Immature natural killer cell (primary cell): ENCODE measurements around the gene PDE11A. TPM values are rescaled to one million over a fixed set of nuclear protein-coding genes. Genes with fewer than 3 reads are reported as not detected.

Source experiments
- DNase-seq, 3 donors: peaks; one replicate each; pipeline ENCODE4 v3.0.0; 2022; ENCODE audit warnings: mixed read lengths in 1 of 3
- H3K27ac Mint-ChIP-seq, 6 donors: one replicate each; pipeline ENCODE4 v1.8.0; 2020; ENCODE audit warnings: mixed read lengths in 6 of 6, mild to moderate bottlenecking in 5 of 6, inconsistent platforms in 4 of 6, moderate library complexity in 3 of 6
- H3K27me3 Mint-ChIP-seq, 3 donors: one replicate each; pipeline ENCODE4 v1.8.0; 2020 to 2021; ENCODE audit warnings: low read depth in 3 of 3, mild to moderate bottlenecking in 3 of 3, mixed read lengths in 3 of 3, moderate library complexity in 3 of 3, inconsistent platforms in 1 of 3
- H3K36me3 Mint-ChIP-seq, 3 donors: one replicate each; pipeline ENCODE4 v1.8.0; 2020; ENCODE audit warnings: mixed read lengths in 3 of 3, inconsistent platforms in 2 of 3, mild to moderate bottlenecking in 2 of 3
- H3K4me1 Mint-ChIP-seq, 2 donors: one replicate each; pipeline ENCODE4 v1.8.0; 2020; ENCODE audit warnings: inconsistent platforms in 2 of 2, mild to moderate bottlenecking in 2 of 2, mixed read lengths in 2 of 2, moderate library complexity in 1 of 2
- H3K4me3 Mint-ChIP-seq, 5 donors: one replicate each; pipeline ENCODE4 v1.8.0; 2020; ENCODE audit warnings: mild to moderate bottlenecking in 5 of 5, mixed read lengths in 5 of 5, inconsistent platforms in 3 of 5, moderate library complexity in 3 of 5
- H3K9me3 Mint-ChIP-seq, 6 donors: one replicate each; pipeline ENCODE4 v1.8.0; 2020; ENCODE audit warnings: mild to moderate bottlenecking in 6 of 6, mixed read lengths in 6 of 6, inconsistent platforms in 4 of 6, moderate library complexity in 3 of 6
- polyA plus RNA-seq, 3 donors: library from polyadenylated mRNA; unstranded; fragments of 300-500 nt; fragmentation: Illumina TruSeq; gene quantifications; one replicate each; pipeline ENCODE4 v1.2.3, GENCODE V29; 2021

Gene PDE11A
- polyA plus RNA-seq, 3 donors from 2014 or later = not detected

DNA sequence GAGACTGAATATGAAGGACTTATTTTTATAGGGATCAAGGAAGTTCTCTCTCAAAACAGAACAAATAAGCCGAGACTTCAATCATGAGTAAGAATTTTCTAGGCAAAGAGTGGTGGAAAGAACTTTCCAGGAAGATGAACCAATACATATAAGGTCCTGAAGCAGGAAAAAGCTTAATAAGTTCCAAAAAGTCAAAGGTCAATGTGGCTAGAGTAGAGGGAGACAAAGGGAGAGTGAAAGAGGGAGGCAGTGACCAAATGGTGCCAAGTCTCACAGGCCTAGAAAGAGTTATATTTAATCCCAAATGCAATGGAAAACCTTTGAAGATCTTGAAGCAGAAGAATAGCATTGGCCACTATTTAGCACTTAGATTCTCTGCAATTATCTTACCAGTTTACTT lies 56.0 kb downstream of the PDE11A start:
- Mint-ChIP-seq H3K9me3 (peaks cover 0 to 2% (median 0%) of the 10 kb centered on the region in 6 donors), H3K27me3 (peaks cover 0 to 3% (median 3%) of the 10 kb centered on the region in 3 donors), H3K4me3 (no peak overlapping the region), H3K27ac (no peak overlapping the region), H3K4me1 (no peaks in the 10 kb centered on the region), H3K36me3 (no peaks in the 10 kb centered on the region)
- no peak for DNase-seq

GRCh38 chr2:178012639-178013038 lies 59.9 kb downstream of the PDE11A start:
- Mint-ChIP-seq H3K4me1 (no peaks in the 10 kb centered on the region), H3K4me3 (no peak overlapping the region), H3K9me3 (peaks cover 0 to 2% (median 0%) of the 10 kb centered on the region in 6 donors), H3K27me3 (peaks cover 0 to 3% (median 0%) of the 10 kb centered on the region in 3 donors), H3K36me3 (no peaks in the 10 kb centered on the region), H3K27ac (no peak overlapping the region)
- no peak for DNase-seq

- H3K4me1 Mint-ChIP-seq = no peaks in the 10 kb centered on the region
- H3K4me3 Mint-ChIP-seq = no peak overlapping the region
- H3K9me3 Mint-ChIP-seq = no peaks in the 10 kb centered on the region
- H3K27ac Mint-ChIP-seq = no peak overlapping the region
- H3K36me3 Mint-ChIP-seq = no peaks in the 10 kb centered on the region
- no peak for DNase-seq
- H3K27me3 Mint-ChIP-seq = peaks cover 0 to 2% (median 0%) of the 10 kb centered on the region in 3 donors
Observed at GRCh38 chr2:178009813-178010212, 62.8 kb downstream of the PDE11A start.

DNA sequence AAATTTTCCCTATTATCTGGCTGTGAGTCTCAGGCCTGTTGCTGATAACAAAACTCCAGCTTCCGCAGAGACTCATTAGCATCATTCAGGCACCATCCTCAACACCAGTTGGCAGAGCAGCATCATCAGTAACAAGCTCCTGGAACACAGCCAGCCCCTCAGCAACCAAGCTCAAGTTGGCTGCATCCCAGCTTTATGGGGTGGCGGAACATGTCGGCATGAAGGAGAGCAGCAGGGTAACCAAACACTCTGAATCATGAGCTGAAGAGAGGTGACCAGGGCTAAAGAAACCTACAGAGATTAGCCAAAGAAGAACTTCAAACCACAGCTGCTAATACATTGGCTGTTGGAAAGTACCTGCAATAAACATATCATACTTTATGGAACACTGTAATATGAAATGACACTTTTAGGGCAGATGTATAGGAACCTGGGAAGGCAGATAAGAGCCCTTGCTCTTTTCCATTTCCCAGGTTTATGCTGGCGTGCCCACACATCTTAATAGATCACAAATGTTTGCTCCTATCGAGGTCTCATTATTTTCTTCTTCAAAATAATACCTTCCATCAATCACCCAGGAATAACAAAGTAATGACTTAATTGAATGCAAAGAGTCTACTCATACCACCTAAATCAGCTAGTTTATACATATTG lies 63.8 kb downstream of the PDE11A start:
- Mint-ChIP-seq H3K27ac (no peak overlapping the region), H3K4me1 (no peaks in the 10 kb centered on the region), H3K27me3 (peaks cover 0 to 2% (median 2%) of the 10 kb centered on the region in 3 donors), H3K9me3 (no peaks in the 10 kb centered on the region), H3K36me3 (no peaks in the 10 kb centered on the region), H3K4me3 (no peak overlapping the region)
- no peak for DNase-seq

- Mint-ChIP-seq H3K4me3 (no peak overlapping the region), H3K9me3 (no peaks in the 10 kb centered on the region), H3K36me3 (no peaks in the 10 kb centered on the region), H3K27ac (no peak overlapping the region), H3K4me1 (no peaks in the 10 kb centered on the region), H3K27me3 (peaks cover 0 to 4% (median 2%) of the 10 kb centered on the region in 3 donors)
- no peak for DNase-seq
Observed at GRCh38 chr2:178006710-178007109, 65.9 kb downstream of the PDE11A start.

DNA sequence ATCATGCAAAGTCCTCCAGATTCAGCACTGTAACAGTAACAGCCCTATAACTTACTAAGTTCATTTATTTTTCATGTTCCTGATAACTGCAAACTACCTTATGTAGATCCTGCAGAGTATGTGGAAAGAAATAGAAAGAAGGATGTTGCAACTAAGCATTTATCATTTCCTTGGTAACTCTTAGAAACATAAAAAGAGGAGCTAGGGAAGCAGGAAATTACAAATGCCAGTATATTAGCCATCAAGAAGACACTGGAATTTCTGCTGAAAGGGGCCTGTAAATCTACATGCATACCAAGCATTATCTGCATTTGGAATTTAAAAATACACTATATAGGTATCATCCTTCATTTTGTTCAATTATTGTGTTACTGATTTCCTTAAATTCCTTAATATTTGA lies 66.8 kb downstream of the PDE11A start:
- no peak for DNase-seq

DNA sequence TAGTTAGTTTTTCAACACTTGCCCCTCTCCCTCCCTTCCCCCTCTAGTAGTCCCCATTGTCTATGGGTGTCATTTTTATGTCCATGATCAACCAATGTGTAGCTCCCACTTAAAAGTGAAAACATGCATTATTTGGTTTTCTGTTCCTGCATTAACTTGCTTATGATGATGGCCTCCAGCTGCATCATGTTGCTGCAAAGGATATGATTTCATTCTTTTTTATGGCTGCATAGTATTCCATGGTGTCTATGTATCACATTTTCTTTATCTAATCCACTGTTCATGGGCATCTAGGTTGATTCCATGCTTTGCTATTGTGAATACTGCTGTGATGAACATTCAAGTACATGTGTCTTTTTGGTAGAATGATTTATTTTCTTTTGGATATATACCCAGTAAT lies 70.5 kb downstream of the PDE11A start:
- Mint-ChIP-seq H3K4me3 (no peak overlapping the region), H3K9me3 (no peaks in the 10 kb centered on the region), H3K36me3 (no peaks in the 10 kb centered on the region)

More for the DNA sequence above, 66.8 kb downstream of the PDE11A start:
- H3K36me3 Mint-ChIP-seq = no peaks in the 10 kb centered on the region
- no peaks in the 10 kb centered on the region for H3K9me3 Mint-ChIP-seq
- no peaks in the 10 kb centered on the region for H3K4me1 Mint-ChIP-seq
- H3K27ac Mint-ChIP-seq = no peak overlapping the region
- H3K27me3 Mint-ChIP-seq = peaks cover 0 to 4% (median 2%) of the 10 kb centered on the region in 3 donors
- H3K4me3 Mint-ChIP-seq = no peak overlapping the region

DNA sequence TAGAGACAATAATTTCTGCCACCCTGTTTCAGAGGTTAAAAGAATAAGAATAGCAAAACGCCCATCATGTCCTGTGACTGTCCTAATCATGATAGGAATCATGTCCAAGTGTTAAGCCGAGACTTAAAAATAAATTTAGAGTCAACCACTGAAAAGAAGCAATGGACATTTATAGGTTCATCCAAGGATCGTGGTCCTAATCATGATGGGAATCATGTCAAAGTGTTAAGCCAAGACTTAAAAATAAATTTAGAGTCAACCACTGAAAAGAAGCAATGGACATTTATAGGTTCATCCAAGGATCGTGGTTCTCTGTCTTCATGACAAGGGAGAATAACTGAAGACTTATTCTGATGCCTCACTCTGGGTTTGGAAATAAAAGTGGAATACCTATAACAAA lies 73.6 kb downstream of the PDE11A start:
- Mint-ChIP-seq H3K4me3 (no peak overlapping the region), H3K27me3 (peaks cover 1 to 5% (median 4%) of the 10 kb centered on the region in 3 donors), H3K4me1 (no peaks in the 10 kb centered on the region), H3K36me3 (no peaks in the 10 kb centered on the region), H3K27ac (no peak overlapping the region), H3K9me3 (no peaks in the 10 kb centered on the region)
- no peak for DNase-seq

More for the DNA sequence above, 70.5 kb downstream of the PDE11A start:
- Mint-ChIP-seq H3K4me1 (no peaks in the 10 kb centered on the region), H3K27ac (no peak overlapping the region), H3K27me3 (peaks cover 2 to 4% (median 4%) of the 10 kb centered on the region in 3 donors)
- no peak for DNase-seq

GRCh38 chr2:177998006-177998405 lies 74.6 kb downstream of the PDE11A start:
- H3K4me1 Mint-ChIP-seq = no peaks in the 10 kb centered on the region
- H3K27ac Mint-ChIP-seq = no peak overlapping the region
- no peak overlapping the region for H3K4me3 Mint-ChIP-seq
- no peaks in the 10 kb centered on the region for H3K9me3 Mint-ChIP-seq
- H3K36me3 Mint-ChIP-seq = no peaks in the 10 kb centered on the region
- peaks cover 1 to 5% (median 4%) of the 10 kb centered on the region in 3 donors for H3K27me3 Mint-ChIP-seq
- no peak for DNase-seq

- H3K9me3 Mint-ChIP-seq = peaks cover 0 to 3% (median 0%) of the 10 kb centered on the region in 6 donors
- H3K4me3 Mint-ChIP-seq = no peak overlapping the region
- no peak for DNase-seq
- no peak overlapping the region for H3K27ac Mint-ChIP-seq
- no peaks in the 10 kb centered on the region for H3K36me3 Mint-ChIP-seq
- H3K27me3 Mint-ChIP-seq = peaks cover 1 to 5% (median 2%) of the 10 kb centered on the region in 3 donors
- no peaks in the 10 kb centered on the region for H3K4me1 Mint-ChIP-seq
Observed at GRCh38 chr2:177992992-177993391, 79.6 kb downstream of the PDE11A start.

- Mint-ChIP-seq H3K4me3 (no peak overlapping the region), H3K27ac (no peak overlapping the region), H3K9me3 (peaks cover 0 to 3% (median 0%) of the 10 kb centered on the region in 6 donors), H3K4me1 (no peaks in the 10 kb centered on the region), H3K27me3 (no peaks in the 10 kb centered on the region), H3K36me3 (no peaks in the 10 kb centered on the region)
- no peak for DNase-seq
Observed at GRCh38 chr2:177989029-177989885, 83.3 kb downstream of the PDE11A start.

DNA sequence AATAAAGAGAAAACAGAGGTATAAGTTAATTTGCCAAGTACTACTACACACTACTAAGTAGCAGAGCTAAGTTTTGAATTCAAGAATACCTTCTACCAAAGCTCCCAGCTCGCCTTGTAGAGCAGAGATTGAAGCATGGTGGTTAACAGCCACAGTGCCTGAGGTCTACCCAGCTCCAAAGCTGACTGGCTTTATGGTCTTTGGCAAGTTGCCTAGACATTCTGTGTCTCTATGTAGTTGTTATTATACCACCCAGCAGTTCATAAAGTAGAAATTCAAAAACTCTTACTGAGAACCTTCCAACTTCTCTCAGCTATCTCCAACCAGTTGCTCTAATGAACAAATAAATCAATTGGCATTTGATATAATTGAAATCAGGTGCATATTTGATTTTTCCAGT lies 87.8 kb downstream of the PDE11A start:
- no peaks in the 10 kb centered on the region for H3K4me1 Mint-ChIP-seq
- H3K9me3 Mint-ChIP-seq = peaks cover 0 to 2% (median 0%) of the 10 kb centered on the region in 6 donors
- no peak overlapping the region for H3K27ac Mint-ChIP-seq
- no peaks in the 10 kb centered on the region for H3K36me3 Mint-ChIP-seq
- DNase-seq = no peak
- no peak overlapping the region for H3K4me3 Mint-ChIP-seq
- peaks cover 0 to 2% (median 0%) of the 10 kb centered on the region in 3 donors for H3K27me3 Mint-ChIP-seq

GRCh38 chr2:177983183-177983788 lies 89.3 kb downstream of the PDE11A start:
- peaks cover 0 to 2% (median 0%) of the 10 kb centered on the region in 3 donors for H3K27me3 Mint-ChIP-seq
- H3K27ac Mint-ChIP-seq = no peak overlapping the region
- H3K4me1 Mint-ChIP-seq = no peaks in the 10 kb centered on the region
- no peak overlapping the region for H3K4me3 Mint-ChIP-seq
- no peaks in the 10 kb centered on the region for H3K36me3 Mint-ChIP-seq
- peaks cover 0 to 2% (median 0%) of the 10 kb centered on the region in 6 donors for H3K9me3 Mint-ChIP-seq
- no peak for DNase-seq

GRCh38 chr2:177972782-177973181 lies 99.8 kb downstream of the PDE11A start:
- DNase-seq = no peak
- Mint-ChIP-seq H3K27ac (no peak overlapping the region), H3K4me1 (no peaks in the 10 kb centered on the region), H3K36me3 (no peaks in the 10 kb centered on the region), H3K27me3 (peaks cover 0 to 3% (median 0%) of the 10 kb centered on the region in 3 donors), H3K4me3 (no peak overlapping the region), H3K9me3 (peaks cover 0 to 4% (median 0%) of the 10 kb centered on the region in 6 donors)
